Liver (tissue), 9 donors: ENCODE data around the gene OPN1SW. TPM values are rescaled to one million over a fixed set of nuclear protein-coding genes. Genes with fewer than 3 reads are reported as not detected.

Experiments used
- DNase-seq: peaks from one replicate; pipeline ENCODE4 v3.0.0-alpha.2; 2017; ENCODE audit warnings: low spot score
- H3K27ac ChIP-seq, 2 donors: one replicate each; pipeline ENCODE4 v1.7.0; 2013; ENCODE audit warnings: inconsistent platforms in 2 of 2, low read length in 2 of 2, control low read depth in 1 of 2, low read depth in 1 of 2, mild to moderate bottlenecking in 1 of 2
- H3K27me3 ChIP-seq, 4 donors: one replicate each; pipeline versions ENCODE4 v1.6.1 to v1.7.0; 2013; ENCODE audit warnings: low read length in 3 of 4, inconsistent platforms in 1 of 4, mild to moderate bottlenecking in 1 of 4, moderate library complexity in 1 of 4; ENCODE audit not compliant: control insufficient read depth in 4 of 4, insufficient read depth in 4 of 4
- H3K36me3 ChIP-seq, 4 donors: one replicate each; pipeline versions ENCODE4 v1.6.1 to v1.7.0; 2013; ENCODE audit warnings: low read length in 3 of 4, mild to moderate bottlenecking in 3 of 4, low read depth in 1 of 4, moderate library complexity in 1 of 4; ENCODE audit not compliant: control insufficient read depth in 4 of 4, insufficient read depth in 3 of 4
- H3K4me1 ChIP-seq, 4 donors: one replicate each; pipeline versions ENCODE4 v1.6.1 to v1.7.0; 2013; ENCODE audit warnings: low read length in 3 of 4, mild to moderate bottlenecking in 3 of 4, moderate library complexity in 1 of 4; ENCODE audit not compliant: control insufficient read depth in 4 of 4, insufficient read depth in 4 of 4
- H3K4me3 ChIP-seq, 3 donors: one replicate each; pipeline versions ENCODE4 v1.6.1 to v1.7.0; 2013; ENCODE audit warnings: low read length in 3 of 3, control low read depth in 1 of 3, low read depth in 1 of 3, mild to moderate bottlenecking in 1 of 3
- H3K9ac ChIP-seq, 2 donors: one replicate each; pipeline ENCODE4 v1.7.0; 2013; ENCODE audit warnings: low read length in 2 of 2, mild to moderate bottlenecking in 2 of 2, moderate library complexity in 2 of 2, control low read depth in 1 of 2, low read depth in 1 of 2
- H3K9me3 ChIP-seq, 4 donors: one replicate each; pipeline versions ENCODE4 v1.6.1 to v1.7.0; 2013; ENCODE audit warnings: low read length in 3 of 4; ENCODE audit not compliant: control insufficient read depth in 4 of 4
- CTCF ChIP-seq: fragments of 150-350 bp; IDR thresholded peaks from 2 replicates; pipeline ENCODE4 v1.5.1; 2017; ENCODE audit warnings: improper control_type of control experiment, low read depth, low read length; ENCODE audit not compliant: missing input control
- EGR1 ChIP-seq, 2 donors: IDR thresholded peaks; 2 replicates each; pipeline ENCODE4 v1.6.1; 2016 to 2018; ENCODE audit warnings: antibody characterized with exemption in 2 of 2, low read depth in 2 of 2
- FOXA1 ChIP-seq: IDR thresholded peaks from 2 replicates; pipeline ENCODE4 v1.6.1; 2016; ENCODE audit warnings: antibody characterized with exemption
- FOXA2 ChIP-seq: IDR thresholded peaks from 2 replicates; pipeline ENCODE4 v1.6.1; 2016; ENCODE audit warnings: antibody characterized with exemption
- GABPA ChIP-seq, 2 donors: IDR thresholded peaks in 1 of 2; conservative IDR thresholded peaks in 1 of 2; 2 replicates each; pipeline ENCODE4 v1.6.1; 2016; ENCODE audit warnings: antibody characterized with exemption in 2 of 2, mild to moderate bottlenecking in 1 of 2, moderate library complexity in 1 of 2
- HNF4G ChIP-seq: IDR thresholded peaks from 2 replicates; pipeline ENCODE4 v1.6.1; 2016; ENCODE audit warnings: antibody characterized with exemption
- JUND ChIP-seq, 2 donors: IDR thresholded peaks; 2 replicates each; pipeline ENCODE4 v1.6.1; 2016; ENCODE audit warnings: antibody characterized with exemption in 2 of 2
- MAX ChIP-seq: IDR thresholded peaks from 2 replicates; pipeline ENCODE4 v1.6.1; 2016; ENCODE audit warnings: antibody characterized with exemption
- NR2F2 ChIP-seq: IDR thresholded peaks from 2 replicates; pipeline ENCODE4 v1.6.1; 2016; ENCODE audit warnings: antibody characterized with exemption
- RAD21 ChIP-seq, 2 donors: IDR thresholded peaks; 2 replicates each; pipeline ENCODE4 v1.6.1; 2016; ENCODE audit warnings: antibody characterized with exemption in 2 of 2, mild to moderate bottlenecking in 2 of 2
- REST ChIP-seq: IDR thresholded peaks from 2 replicates; pipeline ENCODE4 v1.6.1; 2016; ENCODE audit warnings: antibody characterized with exemption, mild to moderate bottlenecking
- RXRA ChIP-seq, 2 donors: IDR thresholded peaks; 2 replicates each; pipeline ENCODE4 v1.6.1; 2017 to 2018; ENCODE audit warnings: antibody characterized with exemption in 2 of 2, mild to moderate bottlenecking in 1 of 2
- SP1 ChIP-seq: IDR thresholded peaks from 2 replicates; pipeline ENCODE4 v1.6.1; 2018; ENCODE audit warnings: antibody characterized with exemption, mild to moderate bottlenecking
- TAF1 ChIP-seq: conservative IDR thresholded peaks from 2 replicates; pipeline ENCODE4 v1.6.1; 2016; ENCODE audit warnings: antibody characterized with exemption, mild to moderate bottlenecking
- YY1 ChIP-seq: IDR thresholded peaks from 2 replicates; pipeline ENCODE4 v1.6.1; 2016; ENCODE audit warnings: antibody characterized with exemption, mild to moderate bottlenecking
- ZBTB33 ChIP-seq: IDR thresholded peaks from 2 replicates; pipeline ENCODE4 v1.6.1; 2016; ENCODE audit warnings: antibody characterized with exemption
- WGBS: extraction: QIAGEN DNeasy Blood & Tissue Kit; methylation state at CpG from one replicate; pipeline ENCODE4 v1.1.7; 2013; 5-methylcytosine and 5-hydroxymethylcytosine counted together
- polyA plus RNA-seq, 2 donors: library from polyadenylated mRNA; stranded (reverse) in 1 of 2; unstranded in 1 of 2; fragments of 200-250 nt in 1 of 2; fragments of >200 nt in 1 of 2; fragmentation: Nextera tagmentation in 1 of 2; extraction: Ambion mirVana in 1 of 2; gene quantifications; one replicate each; pipeline versions ENCODE4 v1.2.1 to v1.2.3, GENCODE V29; 2013 to 2015
- total RNA-seq, 2 donors: library from RNA; depleted of rRNA; stranded (reverse); fragments of >200 nt; gene quantifications; one replicate each; pipeline ENCODE4 v1.2.3, GENCODE V29; 2014
- donor health status: healthy.
- donor health status: healthy.
- donor health status: healthy.
- donor health status: healthy.
- donor health status: healthy.

OPN1SW gene
- total and polyA plus RNA-seq, 4 donors: 0.29 TPM; not detected in 3

GRCh38 chr7:128800567-128800966 is 25.0 kb upstream of the OPN1SW start:
- no peak overlapping the region for H3K9ac ChIP-seq
- no peak for DNase-seq
- H3K27ac ChIP-seq: no peak overlapping the region
- no peaks in the 10 kb centered on the region for H3K9me3 ChIP-seq
- H3K36me3 ChIP-seq: no peaks in the 10 kb centered on the region
- H3K27me3 ChIP-seq: no peaks in the 10 kb centered on the region
- WGBS: 95% methylated on average over 3 of the region's 3 CpGs
- no peaks in the 10 kb centered on the region for H3K4me1 ChIP-seq
- TF ChIP-seq JUND (IDR thresholded peaks at IDR 0.05) (no peak), RXRA (IDR thresholded peaks at IDR 0.05) (no peak), REST (no peak), NR2F2 (no peak), TAF1 (no peak), CTCF (no peak)
- no peak overlapping the region for H3K4me3 ChIP-seq

GRCh38 chr7:128799451-128799850 is 23.9 kb upstream of the OPN1SW start:
- no peaks in the 10 kb centered on the region for H3K36me3 ChIP-seq
- no peak overlapping the region for H3K9ac ChIP-seq
- 77% methylated on average over 2 of the region's 2 CpGs for WGBS
- H3K4me1 ChIP-seq: no peaks in the 10 kb centered on the region
- no peaks in the 10 kb centered on the region for H3K9me3 ChIP-seq
- no peak overlapping the region for H3K27ac ChIP-seq
- H3K27me3 ChIP-seq: no peaks in the 10 kb centered on the region
- H3K4me3 ChIP-seq: no peak overlapping the region
- no peak for DNase-seq
- TF ChIP-seq MAX: no peak
- TF ChIP-seq JUND (IDR thresholded peaks at IDR 0.05): no peak
- no peak for TF ChIP-seq GABPA (IDR thresholded peaks at IDR 0.05 in 1 of 2, conservative IDR thresholded peaks at IDR 0.05 in 1 of 2)
- no peak for TF ChIP-seq EGR1 (IDR thresholded peaks at IDR 0.05; ENCODE audit: low read depth in 2 of 2)

GRCh38 chr7:128796327-128796726 is 20.7 kb upstream of the OPN1SW start:
- no peak for DNase-seq
- 87% methylated on average over 5 of the region's 5 CpGs for WGBS
- Histone ChIP-seq H3K27ac (no peak overlapping the region), H3K27me3 (no peaks in the 10 kb centered on the region), H3K36me3 (no peaks in the 10 kb centered on the region), H3K4me3 (no peak overlapping the region), H3K9ac (no peak overlapping the region), H3K4me1 (peaks cover 0 to 6% (median 4%) of the 10 kb centered on the region in 4 donors), H3K9me3 (no peaks in the 10 kb centered on the region)
- TF ChIP-seq YY1: no peak
- TF ChIP-seq FOXA2: no peak
- no peak for TF ChIP-seq HNF4G
- TF ChIP-seq FOXA1: no peak
- no peak for TF ChIP-seq RAD21 (IDR thresholded peaks at IDR 0.05)
- TF ChIP-seq NR2F2: no peak
- no peak for TF ChIP-seq SP1
- TF ChIP-seq CTCF: no peak
- no peak for TF ChIP-seq ZBTB33
- TF ChIP-seq TAF1: no peak
- TF ChIP-seq RXRA (IDR thresholded peaks at IDR 0.05): no peak
- TF ChIP-seq GABPA (IDR thresholded peaks at IDR 0.05 in 1 of 2, conservative IDR thresholded peaks at IDR 0.05 in 1 of 2): no peak
- TF ChIP-seq EGR1 (IDR thresholded peaks at IDR 0.05; ENCODE audit: low read depth in 2 of 2): no peak
- TF ChIP-seq JUND (IDR thresholded peaks at IDR 0.05): no peak
